Thymus (tissue), 11 donors: ENCODE measurements around the gene ADCK1. TPM values are rescaled to one million over a fixed set of nuclear protein-coding genes. Genes with fewer than 3 reads are reported as not detected.

Experiments
- DNase-seq, 9 donors: peaks; one replicate each; pipeline ENCODE4 v3.0.0-alpha.2; 2013; ENCODE audit warnings: low spot score in 9 of 9, low read depth in 6 of 9, missing footprints in 1 of 9
- H3K27ac ChIP-seq, 2 donors: one replicate each; pipeline ENCODE4 v1.5.1; 2013; ENCODE audit warnings: control low read depth in 1 of 2, low read depth in 1 of 2, low read length in 1 of 2, mild to moderate bottlenecking in 1 of 2, moderate library complexity in 1 of 2
- H3K27me3 ChIP-seq, 2 donors: one replicate each; pipeline ENCODE4 v1.5.1; 2013; ENCODE audit warnings: low read length in 1 of 2; ENCODE audit not compliant: control insufficient read depth in 2 of 2, insufficient read depth in 1 of 2
- H3K36me3 ChIP-seq, 2 donors: one replicate each; pipeline ENCODE4 v1.5.1; 2013; ENCODE audit warnings: low read length in 1 of 2, mild to moderate bottlenecking in 1 of 2, moderate library complexity in 1 of 2; ENCODE audit not compliant: control insufficient read depth in 2 of 2, insufficient read depth in 2 of 2
- H3K4me1 ChIP-seq, 2 donors: one replicate each; pipeline ENCODE4 v1.5.1; 2013; ENCODE audit warnings: low read length in 2 of 2; ENCODE audit not compliant: control insufficient read depth in 2 of 2, insufficient read depth in 2 of 2
- H3K4me3 ChIP-seq, 2 donors: one replicate each; pipeline ENCODE4 v1.5.1; 2013; ENCODE audit warnings: low read length in 2 of 2, control low read depth in 1 of 2, mild to moderate bottlenecking in 1 of 2
- H3K9me3 ChIP-seq, 2 donors: one replicate each; pipeline ENCODE4 v1.5.1; 2013; ENCODE audit warnings: low read length in 1 of 2, mild to moderate bottlenecking in 1 of 2; ENCODE audit not compliant: control insufficient read depth in 2 of 2, insufficient read depth in 1 of 2
- WGBS: extraction: QIAGEN DNeasy Blood & Tissue Kit; methylation state at CpG from one replicate; pipeline ENCODE4 v1.1.7; 2013; 5-methylcytosine and 5-hydroxymethylcytosine counted together
- polyA plus RNA-seq: library from polyadenylated mRNA; stranded (reverse); fragments of 200-250 nt; gene quantifications from one replicate; pipeline ENCODE4 v1.2.3, GENCODE V29; 2013
- total RNA-seq: library from RNA; stranded (reverse); fragments of 120-200 nt; gene quantifications from one replicate; pipeline ENCODE4 v1.2.4, GENCODE V29; 2013
- donor health status: healthy.

ADCK1 gene
- total and polyA plus RNA-seq, 2 donors, result 2.8 to 8.7 TPM

- Histone ChIP-seq H3K9me3 (no peaks in the 10 kb centered on the region), H3K27me3 (no peaks in the 10 kb centered on the region), H3K4me1 (no peaks in the 10 kb centered on the region), H3K36me3 (no peaks in the 10 kb centered on the region), H3K4me3 (no peak overlapping the region), H3K27ac (no peak overlapping the region)
- WGBS, result 93% methylated on average over 1 of the region's 1 CpG
- DNase-seq, result no peak
Observed at GRCh38 chr14:77849711-77850110, 49.8 kb downstream of the ADCK1 start.

- no peaks in the 10 kb centered on the region for H3K4me1 ChIP-seq
- H3K36me3 ChIP-seq, result no peaks in the 10 kb centered on the region
- H3K27me3 ChIP-seq, result no peaks in the 10 kb centered on the region
- no peaks in the 10 kb centered on the region for H3K9me3 ChIP-seq
- no peak overlapping the region for H3K4me3 ChIP-seq
- H3K27ac ChIP-seq, result no peak overlapping the region
- no peak for DNase-seq
Observed at GRCh38 chr14:77853919-77854318, 54.0 kb downstream of the ADCK1 start.

- H3K27me3 ChIP-seq, result no peaks in the 10 kb centered on the region
- H3K36me3 ChIP-seq, result no peaks in the 10 kb centered on the region
- no peak overlapping the region for H3K4me3 ChIP-seq
- H3K9me3 ChIP-seq, result no peaks in the 10 kb centered on the region
- 98% methylated on average over 6 of the region's 6 CpGs for WGBS
- no peak for DNase-seq
- H3K4me1 ChIP-seq, result no peaks in the 10 kb centered on the region
- no peak overlapping the region for H3K27ac ChIP-seq
Observed at GRCh38 chr14:77856941-77857340, 57.0 kb downstream of the ADCK1 start.

GRCh38 chr14:77859934-77860570 is 60.1 kb downstream of the ADCK1 start:
- 98% methylated on average over 6 of the region's 6 CpGs for WGBS
- DNase-seq, result no peak

DNA sequence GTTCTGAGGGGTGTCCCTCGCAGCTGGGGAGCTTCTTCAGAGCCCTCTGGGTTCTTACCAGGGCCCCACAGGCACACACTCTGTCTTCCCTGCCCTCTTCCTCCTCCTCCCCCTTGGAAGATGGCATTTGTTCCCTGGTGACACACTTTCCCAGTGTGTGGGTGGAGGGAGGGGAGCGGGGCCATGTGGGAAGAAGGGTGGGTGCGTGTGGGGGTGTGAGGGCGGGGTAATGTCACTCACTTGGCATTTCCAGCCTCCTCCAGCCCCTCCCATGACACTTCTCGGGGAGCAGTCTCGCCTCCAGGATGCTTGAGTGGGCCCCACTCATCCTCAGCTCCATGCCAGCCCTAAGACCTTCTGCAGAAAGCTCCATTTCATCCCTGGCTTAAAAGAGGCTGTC is 61.3 kb downstream of the ADCK1 start:
- WGBS, result 95% methylated on average over 6 of the region's 6 CpGs
- H3K4me1 ChIP-seq, result no peaks in the 10 kb centered on the region
- no peaks in the 10 kb centered on the region for H3K9me3 ChIP-seq
- no peak for DNase-seq
- no peak overlapping the region for H3K27ac ChIP-seq
- H3K36me3 ChIP-seq, result no peaks in the 10 kb centered on the region
- H3K27me3 ChIP-seq, result no peaks in the 10 kb centered on the region
- H3K4me3 ChIP-seq, result no peak overlapping the region

More at GRCh38 chr14:77859934-77860570, 60.1 kb downstream of the ADCK1 start:
- Histone ChIP-seq H3K27me3 (no peaks in the 10 kb centered on the region), H3K4me1 (no peaks in the 10 kb centered on the region), H3K27ac (no peak overlapping the region), H3K9me3 (no peaks in the 10 kb centered on the region), H3K4me3 (no peak overlapping the region), H3K36me3 (no peaks in the 10 kb centered on the region)

DNA sequence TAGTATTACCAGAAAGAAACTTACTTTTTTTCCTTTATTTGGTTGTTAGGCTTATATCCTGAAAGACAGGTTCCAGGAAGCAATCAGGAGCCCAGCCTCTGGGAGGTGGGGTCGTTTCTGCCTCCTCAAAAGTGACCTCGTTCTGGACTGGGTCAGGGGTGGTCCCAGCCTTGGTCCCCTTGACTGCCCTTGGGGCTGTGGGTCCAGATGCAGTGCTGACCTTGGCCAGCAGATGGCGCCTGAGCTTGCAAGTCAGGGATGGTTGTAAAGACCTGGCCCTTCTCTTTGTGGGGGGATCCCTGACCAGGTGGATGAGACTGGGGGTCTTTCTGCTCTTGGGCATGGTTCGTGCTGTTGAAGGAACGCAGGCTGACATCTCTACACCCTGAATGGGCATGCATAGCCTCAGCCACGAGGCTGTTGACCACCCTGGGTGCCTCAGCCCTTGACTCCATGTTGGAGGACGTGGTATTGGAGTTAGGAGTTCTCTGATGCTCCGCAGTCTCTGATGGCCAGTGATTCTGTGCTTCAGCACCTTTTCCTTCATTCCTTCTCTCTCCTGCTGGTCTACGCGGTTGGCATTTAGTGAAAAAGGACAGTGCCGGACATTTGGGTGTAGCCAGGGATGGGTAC is 62.4 kb downstream of the ADCK1 start:
- no peak overlapping the region for H3K27ac ChIP-seq
- no peaks in the 10 kb centered on the region for H3K36me3 ChIP-seq
- peak in 8 of 9 donors; percentile 19 to 74 (median 51) for DNase-seq
- H3K27me3 ChIP-seq, result no peaks in the 10 kb centered on the region
- H3K4me1 ChIP-seq, result no peaks in the 10 kb centered on the region
- no peak overlapping the region for H3K4me3 ChIP-seq
- no peaks in the 10 kb centered on the region for H3K9me3 ChIP-seq
- WGBS, result 63% methylated on average over 11 of the region's 11 CpGs

DNA sequence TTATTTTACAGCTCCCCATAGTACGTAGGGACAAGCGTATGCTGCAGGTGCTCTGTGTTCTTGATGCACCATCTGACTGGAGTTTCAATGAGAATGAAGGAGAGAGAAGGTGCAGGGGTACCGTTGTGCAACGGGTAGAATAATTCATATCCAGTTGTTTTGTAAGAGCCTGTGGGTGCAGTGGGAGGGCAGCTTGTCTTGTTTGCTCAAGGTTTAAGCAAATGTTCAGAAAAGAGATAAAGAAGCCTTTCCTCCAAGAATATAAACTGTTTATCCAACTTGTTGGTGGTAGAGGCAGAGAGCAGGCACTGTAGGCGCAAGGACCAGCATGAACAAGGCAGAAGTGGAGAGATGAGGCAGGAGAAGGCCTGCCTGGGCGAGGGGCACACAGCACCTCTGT is 64.2 kb downstream of the ADCK1 start:
- DNase-seq, result no peak
- no peaks in the 10 kb centered on the region for H3K9me3 ChIP-seq
- H3K4me1 ChIP-seq, result no peaks in the 10 kb centered on the region
- no peaks in the 10 kb centered on the region for H3K27me3 ChIP-seq
- no peak overlapping the region for H3K27ac ChIP-seq
- H3K36me3 ChIP-seq, result no peaks in the 10 kb centered on the region
- H3K4me3 ChIP-seq, result no peak overlapping the region
- WGBS, result 97% methylated on average over 6 of the region's 6 CpGs

- Histone ChIP-seq H3K9me3 (no peaks in the 10 kb centered on the region), H3K27ac (no peak overlapping the region), H3K36me3 (no peaks in the 10 kb centered on the region), H3K4me3 (no peak overlapping the region), H3K27me3 (no peaks in the 10 kb centered on the region), H3K4me1 (no peaks in the 10 kb centered on the region)
- WGBS, result 100% methylated on average over 1 of the region's 1 CpG
- no peak for DNase-seq
Observed at GRCh38 chr14:77864580-77864979, 64.7 kb downstream of the ADCK1 start.

- no peaks in the 10 kb centered on the region for H3K27me3 ChIP-seq
- WGBS, result 97% methylated on average over 6 of the region's 6 CpGs
- no peak overlapping the region for H3K27ac ChIP-seq
- H3K9me3 ChIP-seq, result no peaks in the 10 kb centered on the region
- no peaks in the 10 kb centered on the region for H3K36me3 ChIP-seq
- no peaks in the 10 kb centered on the region for H3K4me1 ChIP-seq
- no peak for DNase-seq
- H3K4me3 ChIP-seq, result no peak overlapping the region
Observed at GRCh38 chr14:77865455-77865854, 65.5 kb downstream of the ADCK1 start.
